Ramos (cell line): ENCODE data around the gene PTPRF.

ENCODE experiments used
- in situ Hi-C: fragments of 300-500 bp; cut with MboI; formaldehyde crosslinking; loops from one replicate; pipeline ENCODE4 v1.14.3; 2022; ENCODE audit warnings: low sequenced_read_pairs; ENCODE audit not compliant: unreplicated experiment

PTPRF gene

GRCh38 chr1:43512133-43512532 is 18.6 kb upstream of the PTPRF start:
- in situ Hi-C loops: no loop called here

GRCh38 chr1:43512681-43513080 is 18.0 kb upstream of the PTPRF start:
- in situ Hi-C loops: no loop called here

- in situ Hi-C loops: no loop called here
Observed at GRCh38 chr1:43513471-43514173, 17.1 kb upstream of the PTPRF start.

DNA sequence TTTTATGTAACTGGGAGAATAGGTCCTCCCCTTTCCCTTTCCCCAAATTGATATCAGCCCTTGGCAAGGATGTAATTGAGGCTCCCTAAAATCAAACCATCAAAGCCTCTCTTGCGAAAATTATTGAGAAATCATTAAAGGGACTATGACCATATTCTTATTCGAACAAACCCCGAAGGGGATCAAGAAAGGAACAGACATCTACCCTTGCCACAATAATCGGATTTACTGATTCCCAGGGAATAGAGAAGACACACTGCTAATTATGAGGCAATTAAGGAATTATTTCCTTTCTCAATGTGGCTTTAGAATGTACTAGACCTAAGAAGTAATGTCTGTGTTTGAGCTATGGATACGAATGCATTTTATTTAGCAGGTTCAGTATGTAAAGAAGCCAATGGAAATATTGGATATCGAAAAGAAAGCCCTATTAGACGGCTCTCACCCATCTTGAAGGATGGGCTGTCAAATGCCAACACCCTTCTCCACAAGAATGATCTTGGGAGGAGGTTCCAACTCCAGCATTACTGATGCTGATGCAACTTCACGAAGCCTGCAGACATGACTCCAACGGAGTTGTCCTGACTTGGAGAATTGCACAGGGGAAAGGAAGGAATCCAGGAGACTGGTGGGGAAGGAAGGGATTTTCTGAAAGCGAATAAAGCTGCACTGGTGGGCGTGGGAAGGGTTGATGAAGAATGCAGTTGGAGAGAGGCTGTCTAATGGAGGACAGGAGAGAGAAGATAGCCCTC is 11.6 kb upstream of the PTPRF start:
- in situ Hi-C loops: no loop called here

DNA sequence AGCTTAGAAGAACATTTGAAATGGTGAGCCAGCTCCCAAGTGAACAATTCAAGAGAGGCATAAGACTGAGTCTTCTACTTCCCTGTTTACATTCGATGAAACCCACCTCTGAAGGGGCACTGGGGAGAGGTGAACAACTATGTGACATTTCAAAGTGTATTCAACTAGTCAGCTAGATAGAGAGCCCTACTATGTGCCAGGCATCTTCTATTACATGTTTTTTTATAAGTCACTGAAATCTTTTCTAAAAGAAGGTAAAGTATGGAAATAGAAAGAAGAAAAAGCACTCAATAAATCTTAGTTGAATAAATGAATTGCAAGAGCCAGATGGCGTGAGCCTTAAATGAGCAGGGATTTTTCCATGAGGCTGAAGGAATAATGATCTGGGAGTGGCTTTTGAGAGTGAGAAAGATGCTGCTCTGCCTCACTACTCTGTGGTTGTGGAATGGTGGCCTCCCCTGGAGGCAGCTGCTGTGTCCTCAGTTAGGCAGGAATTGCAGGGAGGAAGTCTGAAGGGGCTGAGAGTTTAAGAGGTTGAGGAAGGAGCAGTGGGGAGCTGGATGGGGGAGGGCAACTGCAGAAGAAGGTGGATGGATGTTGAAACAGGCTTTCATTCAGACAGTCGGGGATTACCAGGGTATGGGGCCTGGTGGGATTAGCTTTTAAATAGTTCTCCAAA is 10.4 kb upstream of the PTPRF start:
- in situ Hi-C loops: no loop called here

DNA sequence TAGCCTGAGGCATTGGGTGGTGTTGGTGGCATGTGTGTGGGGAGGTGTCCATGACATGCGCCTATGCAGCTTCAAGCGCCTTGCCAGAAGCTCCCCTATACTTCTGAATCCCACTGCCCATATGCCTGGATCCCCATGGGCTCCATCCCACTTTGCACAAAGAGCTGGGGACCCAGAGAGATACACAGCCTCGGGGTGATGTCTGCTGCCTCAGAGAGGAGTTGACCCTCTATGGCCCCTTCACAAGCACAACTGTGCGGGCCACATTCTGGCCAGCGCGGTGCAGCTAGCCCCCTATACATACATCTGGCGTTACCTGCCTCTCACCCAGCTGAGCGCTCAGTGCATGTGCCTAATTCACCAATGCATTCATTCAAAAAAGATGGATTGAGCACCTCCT is 9.6 kb upstream of the PTPRF start:
- in situ Hi-C loops: no loop called here

- in situ Hi-C loops: no loop called here
Observed at GRCh38 chr1:43521756-43522155, 8.9 kb upstream of the PTPRF start.

GRCh38 chr1:43522431-43522775 is 8.3 kb upstream of the PTPRF start:
- in situ Hi-C loops: no loop called here

- in situ Hi-C loops: no loop called here
Observed at GRCh38 chr1:43522776-43523480, 7.8 kb upstream of the PTPRF start.

GRCh38 chr1:43524804-43525203 is 5.9 kb upstream of the PTPRF start:
- in situ Hi-C loops: loop anchor here (5.0 kb wide), 1 partner anchor 522 kb away; no protein-coding TSS in a partner anchor

GRCh38 chr1:43526002-43526401 is 4.7 kb upstream of the PTPRF start:
- in situ Hi-C loops: loop anchor here (5.0 kb wide), 1 partner anchor 521 kb away; no protein-coding TSS in a partner anchor

DNA sequence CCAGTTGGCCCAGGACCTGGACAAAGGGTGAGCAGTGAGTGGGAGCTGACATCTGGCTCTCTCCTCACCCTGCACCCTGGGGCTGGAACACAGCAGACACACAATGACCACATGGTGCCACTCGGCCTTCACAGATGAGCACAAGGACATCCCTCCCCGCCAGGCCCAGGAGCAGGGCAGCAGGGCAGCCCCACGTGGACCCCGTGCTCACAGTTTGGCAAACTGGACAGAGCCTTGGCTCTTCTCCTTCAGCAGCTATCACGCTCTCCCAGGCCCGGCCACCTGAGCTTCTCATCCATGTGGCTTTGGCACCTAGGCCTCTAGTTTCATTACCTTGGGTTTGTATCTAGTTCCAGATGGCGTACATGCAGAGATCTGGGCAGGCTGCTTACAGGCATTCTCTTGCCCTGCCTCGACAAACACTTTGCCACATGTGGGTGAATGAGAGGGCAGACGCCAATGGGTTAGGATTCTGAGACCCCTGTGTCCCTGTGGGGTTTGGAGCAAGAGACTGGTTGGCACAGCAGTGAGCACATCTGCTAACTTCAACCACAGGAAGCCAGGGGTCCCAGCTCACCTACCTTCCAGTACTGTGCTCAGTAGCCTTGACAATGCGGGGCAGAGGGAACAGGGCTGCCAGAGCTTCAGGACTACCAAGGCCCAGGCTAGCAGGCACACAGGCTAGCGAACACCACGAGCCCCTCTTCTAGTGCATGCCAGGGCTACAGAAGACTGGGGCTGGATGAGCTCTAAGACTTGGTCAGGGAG is 3.4 kb upstream of the PTPRF start:
- in situ Hi-C loops: loop anchor here (5.0 kb wide), 1 partner anchor 520 kb away; no protein-coding TSS in a partner anchor

GRCh38 chr1:43529206-43529731 is 1.4 kb upstream of the PTPRF start:
- in situ Hi-C loops: loop anchor here (5.0 kb wide), 1 partner anchor 518 kb away; no protein-coding TSS in a partner anchor

DNA sequence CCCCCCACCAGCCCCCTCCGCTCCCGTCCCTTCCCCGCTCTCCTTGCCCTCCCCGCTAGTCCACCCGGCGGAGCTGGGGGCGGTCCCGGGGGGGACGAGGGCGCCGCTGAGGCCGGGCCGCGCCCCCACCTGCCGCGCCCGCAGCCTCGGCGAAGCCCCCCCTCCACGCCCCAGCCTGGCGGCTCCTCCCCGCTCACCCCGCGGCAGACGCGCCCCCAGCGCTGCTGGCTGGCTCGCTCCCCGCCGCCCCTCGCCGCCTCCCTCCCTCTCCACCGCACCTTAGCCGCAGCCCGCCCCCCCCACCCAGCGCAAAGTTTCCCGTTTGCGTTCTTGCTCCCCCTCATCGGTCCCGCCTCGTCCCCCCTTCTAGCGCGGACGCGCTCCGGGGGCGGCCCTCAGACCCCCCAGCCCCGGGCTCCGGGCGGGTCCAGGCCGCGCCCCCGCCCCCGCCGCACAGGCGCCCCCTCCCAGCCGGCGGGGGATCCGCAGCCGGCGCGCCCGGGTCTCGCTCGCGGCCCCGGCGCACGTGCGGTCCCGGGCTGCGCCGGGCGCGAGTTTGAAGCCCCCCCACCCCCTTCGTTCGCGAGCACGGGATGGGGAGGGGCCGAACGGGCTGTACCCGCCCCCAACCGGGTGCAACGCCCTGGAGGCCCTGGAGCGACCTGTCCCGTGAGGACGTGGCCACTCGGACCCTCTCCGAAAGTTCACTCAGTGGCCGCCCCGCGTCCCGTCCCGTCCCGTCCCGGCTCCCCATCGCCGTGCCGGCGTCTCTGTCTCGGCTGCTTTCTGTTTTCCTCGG is 623 bp downstream of the PTPRF start:
- in situ Hi-C loops: no loop called here

GRCh38 chr1:43531906-43532584 is 1.4 kb downstream of the PTPRF start:
- in situ Hi-C loops: no loop called here

GRCh38 chr1:43532716-43533115 is 2.0 kb downstream of the PTPRF start:
- in situ Hi-C loops: no loop called here

DNA sequence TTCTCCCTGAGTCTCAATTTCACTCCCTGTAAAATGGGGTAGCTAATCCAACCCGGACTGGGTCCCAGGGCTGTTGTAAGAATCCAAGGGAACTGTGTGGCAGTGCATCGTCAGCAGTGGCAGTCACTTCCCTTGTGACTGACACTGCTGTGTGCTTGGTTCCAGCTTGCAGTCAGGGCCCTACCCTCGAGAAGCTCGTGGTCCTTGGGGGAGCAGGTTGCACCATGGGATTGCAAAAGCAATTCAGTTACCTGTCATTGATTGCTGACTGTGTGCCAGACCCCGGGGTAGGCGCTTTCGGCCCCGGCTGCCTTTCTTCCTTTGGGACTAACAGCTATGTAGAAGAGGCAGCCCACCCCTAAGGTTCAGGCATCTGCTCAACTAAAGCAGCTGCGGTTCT is 2.9 kb downstream of the PTPRF start:
- in situ Hi-C loops: no loop called here

DNA sequence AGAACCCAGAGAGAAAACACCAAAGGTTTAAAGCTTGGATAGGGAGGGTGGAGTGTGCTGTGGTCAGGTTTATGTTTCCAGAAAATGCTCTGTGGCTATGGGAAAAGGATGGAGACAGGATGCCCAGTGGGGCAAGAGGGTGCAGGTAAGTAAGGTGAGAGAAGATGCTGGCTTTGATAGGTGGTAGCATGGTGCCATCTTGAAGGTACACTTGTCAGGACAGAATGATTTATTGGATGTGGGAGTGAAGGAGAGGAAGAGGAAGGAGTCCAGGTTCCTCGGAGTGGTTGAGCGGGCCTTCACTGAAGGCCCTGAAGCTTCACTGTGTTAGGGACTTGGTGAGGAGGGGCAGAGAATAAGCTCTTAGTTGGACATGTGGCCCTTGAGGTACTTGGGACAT is 3.6 kb downstream of the PTPRF start:
- in situ Hi-C loops: no loop called here
